HG03175 (cell line): ENCODE measurements around the gene LAPTM5.

Experiments
- ATAC-seq: cut with Tn5 transposase; IDR thresholded peaks from one replicate; pipeline ENCODE4 v1.9.1; 2021; ENCODE audit warnings: mild to moderate bottlenecking, moderate library complexity; ENCODE audit not compliant: unreplicated experiment

The LAPTM5 gene

GRCh38 chr1:30685796-30686165, 71.8 kb downstream of the LAPTM5 start:
- ATAC-seq = no peak

GRCh38 chr1:30684881-30685795, 72.4 kb downstream of the LAPTM5 start:
- no peak for ATAC-seq

GRCh38 chr1:30684259-30684658, 73.3 kb downstream of the LAPTM5 start:
- no peak for ATAC-seq

GRCh38 chr1:30683699-30684098, 73.9 kb downstream of the LAPTM5 start:
- ATAC-seq = no peak
